ENCODE data around the gene TIMM44.

Gene TIMM44

GRCh38 chr19:7968008-7968795 lies 24.7 kb upstream of the TIMM44 start:
- TF ChIP-seq FOXP2 (optimal IDR thresholded peaks at IDR 0.05; ENCODE audit: borderline replicate concordance, extremely low read depth, extremely low read length, insufficient read depth) (no peak), POLR2AphosphoS5 (IDR thresholded peaks at IDR 0.05; ENCODE audit: low read depth, low read length) (no peak), REST (IDR thresholded peaks at IDR 0.05; ENCODE audit: insufficient read depth in 1 of 2, low read depth in 2 of 2, low read length in 2 of 2) (no peak), SIN3A (IDR thresholded peaks at IDR 0.05; ENCODE audit: borderline replicate concordance, insufficient read depth, low read length) (no peak)

GRCh38 chr19:7965921-7966665 lies 22.6 kb upstream of the TIMM44 start:
- TF ChIP-seq FOXP2 (optimal IDR thresholded peaks at IDR 0.05; ENCODE audit: borderline replicate concordance, extremely low read depth, extremely low read length, insufficient read depth) (no peak), TAF1 (IDR thresholded peaks at IDR 0.05; ENCODE audit: borderline replicate concordance, insufficient read depth, low read length) (no peak), REST (IDR thresholded peaks at IDR 0.05; ENCODE audit: insufficient read depth in 1 of 2, low read depth in 2 of 2, low read length in 2 of 2) (no peak), SIN3A (IDR thresholded peaks at IDR 0.05; ENCODE audit: borderline replicate concordance, insufficient read depth, low read length) (no peak), POLR2AphosphoS5 (IDR thresholded peaks at IDR 0.05; ENCODE audit: low read depth, low read length) (no peak)

- TF ChIP-seq REST (IDR thresholded peaks at IDR 0.05; ENCODE audit: insufficient read depth in 1 of 2, low read depth in 2 of 2, low read length in 2 of 2) (no peak), POLR2AphosphoS5 (IDR thresholded peaks at IDR 0.05; ENCODE audit: low read depth, low read length) (no peak), SIN3A (IDR thresholded peaks at IDR 0.05; ENCODE audit: borderline replicate concordance, insufficient read depth, low read length) (no peak), TAF1 (IDR thresholded peaks at IDR 0.05; ENCODE audit: borderline replicate concordance, insufficient read depth, low read length) (no peak), FOXP2 (optimal IDR thresholded peaks at IDR 0.05; ENCODE audit: borderline replicate concordance, extremely low read depth, extremely low read length, insufficient read depth) (no peak)
These were observed 21.9 kb upstream of the TIMM44 start for GRCh38 chr19:7965259-7965841.

GRCh38 chr19:7963566-7963965 lies 20.1 kb upstream of the TIMM44 start:
- TF ChIP-seq FOXP2 (optimal IDR thresholded peaks at IDR 0.05; ENCODE audit: borderline replicate concordance, extremely low read depth, extremely low read length, insufficient read depth) (no peak), REST (IDR thresholded peaks at IDR 0.05; ENCODE audit: insufficient read depth in 1 of 2, low read depth in 2 of 2, low read length in 2 of 2) (no peak), POLR2AphosphoS5 (IDR thresholded peaks at IDR 0.05; ENCODE audit: low read depth, low read length) (no peak), TAF1 (IDR thresholded peaks at IDR 0.05; ENCODE audit: borderline replicate concordance, insufficient read depth, low read length) (no peak), SIN3A (IDR thresholded peaks at IDR 0.05; ENCODE audit: borderline replicate concordance, insufficient read depth, low read length) (no peak)
